GM21786 (cell line): ENCODE measurements around the gene ANKRD63.

Experiments
- ATAC-seq: cut with Tn5 transposase; IDR thresholded peaks from one replicate; pipeline ENCODE4 v1.9.1; 2021; ENCODE audit not compliant: unreplicated experiment

ANKRD63 gene

GRCh38 chr15:40295877-40296560, 13.2 kb upstream of the ANKRD63 start:
- ATAC-seq, result no peak

GRCh38 chr15:40295297-40295696, 12.4 kb upstream of the ANKRD63 start:
- ATAC-seq, result no peak

GRCh38 chr15:40293905-40294895, 11.3 kb upstream of the ANKRD63 start:
- no peak for ATAC-seq

- ATAC-seq, result no peak
Measured at GRCh38 chr15:40293006-40293405, 10.1 kb upstream of the ANKRD63 start.

GRCh38 chr15:40292246-40292645, 9.4 kb upstream of the ANKRD63 start:
- no peak for ATAC-seq

- ATAC-seq, result no peak
Measured at GRCh38 chr15:40290918-40291574, 8.2 kb upstream of the ANKRD63 start.

GRCh38 chr15:40290545-40290917, 7.7 kb upstream of the ANKRD63 start:
- ATAC-seq, result no peak

GRCh38 chr15:40289140-40289775, 6.4 kb upstream of the ANKRD63 start:
- no peak for ATAC-seq

- no peak for ATAC-seq
Measured at GRCh38 chr15:40287968-40288367, 5.1 kb upstream of the ANKRD63 start.

GRCh38 chr15:40287505-40287904, 4.6 kb upstream of the ANKRD63 start:
- ATAC-seq, result no peak

- no peak for ATAC-seq
Measured at GRCh38 chr15:40286794-40287193, 3.9 kb upstream of the ANKRD63 start.

- ATAC-seq, result no peak
Measured at GRCh38 chr15:40286061-40286532, 3.2 kb upstream of the ANKRD63 start.

GRCh38 chr15:40285554-40286011, 2.7 kb upstream of the ANKRD63 start:
- ATAC-seq, result no peak

GRCh38 chr15:40285151-40285550, 2.3 kb upstream of the ANKRD63 start:
- ATAC-seq, result no peak

GRCh38 chr15:40283615-40284300, 894 bp upstream of the ANKRD63 start:
- ATAC-seq, result no peak

GRCh38 chr15:40282147-40282868, 556 bp downstream of the ANKRD63 start:
- ATAC-seq, result no peak

- ATAC-seq, result no peak
Measured at GRCh38 chr15:40281801-40282146, 1.1 kb downstream of the ANKRD63 start.

- ATAC-seq, result no peak
Measured at GRCh38 chr15:40281057-40281800, 1.6 kb downstream of the ANKRD63 start.
